Natural killer cell (primary cell): ENCODE data around the gene TXNDC17. TPM values are rescaled to one million over a fixed set of nuclear protein-coding genes. Genes with fewer than 3 reads are reported as not detected.

ENCODE experiments used
- ATAC-seq, 3 donors: fragments of 150-1000 bp in 2 of 3; fragments of 200-7000 bp in 1 of 3; cut with Tn5 transposase; 1 replicate in 1 of 3; 2 replicates in 2 of 3; pipeline ENCODE4 v1.10.0; 2021; ENCODE audit warnings: mild to moderate bottlenecking in 2 of 3, moderate library complexity in 2 of 3
- DNase-seq, 2 donors: peaks; one replicate each; pipeline versions ENCODE4 v3.0.0 to v3.0.0-alpha.2; 2013 to 2021; ENCODE audit warnings: mixed read lengths in 1 of 2
- H3K27ac ChIP-seq: one replicate; pipeline ENCODE4 v1.5.1; 2013; ENCODE audit warnings: mild to moderate bottlenecking, low read length
- H3K27me3 ChIP-seq: one replicate; pipeline ENCODE4 v1.6.1; 2013; ENCODE audit warnings: low read length; ENCODE audit not compliant: control insufficient read depth, insufficient read depth
- H3K36me3 ChIP-seq: one replicate; pipeline ENCODE4 v1.6.1; 2013; ENCODE audit warnings: low read length; ENCODE audit not compliant: control insufficient read depth, insufficient read depth
- H3K4me1 ChIP-seq: one replicate; pipeline ENCODE4 v1.6.1; 2013; ENCODE audit warnings: low read length; ENCODE audit not compliant: control insufficient read depth, insufficient read depth
- H3K4me3 ChIP-seq: one replicate; pipeline ENCODE4 v1.5.1; 2013; ENCODE audit warnings: low read length
- H3K9me3 ChIP-seq: one replicate; pipeline ENCODE4 v1.6.1; 2013; ENCODE audit warnings: low read length; ENCODE audit not compliant: control insufficient read depth, insufficient read depth
- H3K27ac Mint-ChIP-seq, 2 donors: one replicate each; pipeline ENCODE4 v1.8.0; 2022; ENCODE audit warnings: mild to moderate bottlenecking in 2 of 2, mixed read lengths in 2 of 2, moderate library complexity in 1 of 2
- H3K27me3 Mint-ChIP-seq, 2 donors: one replicate each; pipeline ENCODE4 v1.8.0; 2022; ENCODE audit warnings: low read depth in 2 of 2, mixed read lengths in 2 of 2
- H3K36me3 Mint-ChIP-seq: one replicate; pipeline ENCODE4 v1.8.0; 2022; ENCODE audit warnings: mixed read lengths
- H3K4me1 Mint-ChIP-seq, 2 donors: one replicate each; pipeline ENCODE4 v1.8.0; 2022; ENCODE audit warnings: mixed read lengths in 2 of 2
- H3K4me3 Mint-ChIP-seq: one replicate; pipeline ENCODE4 v1.8.0; 2022; ENCODE audit warnings: mild to moderate bottlenecking, moderate library complexity, mixed read lengths
- H3K9me3 Mint-ChIP-seq, 2 donors: one replicate each; pipeline ENCODE4 v1.8.0; 2022; ENCODE audit warnings: mixed read lengths in 2 of 2
- WGBS: methylation state at CpG from one replicate; pipeline ENCODE4 v1.1.7; 2013; ENCODE audit warnings: missing lambda C conversion rate; ENCODE audit not compliant: insufficient coverage; 5-methylcytosine and 5-hydroxymethylcytosine counted together
- intact Hi-C: fragments of 100-400 bp; cut with micrococcal nuclease; formaldehyde crosslinking; loops from one replicate; pipeline ENCODE4 v1.14.2; 2022
- total RNA-seq, 4 donors: library from RNA; stranded (reverse); fragments of 120-200 nt in 1 of 4; gene quantifications; one replicate each; pipeline versions ENCODE4 v1.2.3 to v1.2.4, GENCODE V29; 2013 to 2022
- TF ChIP-seq, protein P1 (sequence below): fragments of 200-600 bp; IDR thresholded peaks from one replicate; pipeline ENCODE4 v1.8.0; 2022; ENCODE audit warnings: antibody characterized with exemption

Gene TXNDC17
- total RNA-seq, 3 donors from 2014 or later (not counting 1 experiment from before 2014, with no cell fraction given) = 15.2 to 15.7 (median 15.4) TPM

DNA sequence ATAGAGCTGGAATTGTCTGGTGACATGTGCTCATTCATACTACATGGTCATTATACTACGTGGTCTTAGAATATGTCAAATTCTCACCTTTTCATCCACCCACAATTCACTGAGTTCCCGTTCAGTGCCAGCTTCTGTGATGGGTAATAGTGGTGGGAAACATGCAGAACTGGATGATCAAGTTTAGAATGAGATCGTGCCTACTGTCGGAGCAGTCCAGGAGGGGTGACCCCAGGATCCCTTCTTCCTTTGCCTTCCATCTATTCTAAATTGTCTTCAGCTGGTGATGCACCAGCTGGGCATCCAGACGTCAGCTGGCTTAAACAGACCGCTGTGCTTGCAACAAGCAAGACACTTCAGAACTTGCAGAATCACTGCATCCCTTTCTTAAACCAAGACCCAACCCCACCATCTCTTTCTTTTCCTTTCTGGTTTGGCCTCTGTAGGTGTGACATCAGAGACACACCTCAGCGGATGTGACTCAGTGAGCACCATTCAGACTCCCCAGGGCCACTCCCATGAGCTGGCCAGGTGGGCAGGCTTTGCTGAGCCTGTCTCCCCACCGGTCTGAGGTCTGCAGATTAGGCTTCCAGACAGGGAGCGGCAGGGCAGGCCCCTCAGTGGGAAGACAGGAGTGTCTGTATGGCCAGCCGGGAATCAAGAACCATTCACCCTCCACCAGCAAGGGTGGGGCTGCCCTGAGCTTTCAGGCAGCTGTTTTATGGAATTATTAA, 28.8 kb downstream of the TXNDC17 start:
- 92% methylated on average over 7 of the region's 10 CpGs for WGBS
- Histone ChIP-seq H3K9me3 (no peaks in the 10 kb centered on the region), H3K4me3 (no peak overlapping the region), H3K27ac (no peak overlapping the region), H3K36me3 (no peaks in the 10 kb centered on the region), H3K27me3 (no peaks in the 10 kb centered on the region), H3K4me1 (peaks cover 3% of the 10 kb centered on the region)
- no peak for DNase-seq
- H3K36me3 Mint-ChIP-seq = no peaks in the 10 kb centered on the region
- H3K27me3 Mint-ChIP-seq = peaks cover 19 to 21% of the 10 kb centered on the region in 2 donors
- H3K4me3 Mint-ChIP-seq = no peak overlapping the region
- no peak for ATAC-seq
- TF ChIP-seq, protein P1, sequence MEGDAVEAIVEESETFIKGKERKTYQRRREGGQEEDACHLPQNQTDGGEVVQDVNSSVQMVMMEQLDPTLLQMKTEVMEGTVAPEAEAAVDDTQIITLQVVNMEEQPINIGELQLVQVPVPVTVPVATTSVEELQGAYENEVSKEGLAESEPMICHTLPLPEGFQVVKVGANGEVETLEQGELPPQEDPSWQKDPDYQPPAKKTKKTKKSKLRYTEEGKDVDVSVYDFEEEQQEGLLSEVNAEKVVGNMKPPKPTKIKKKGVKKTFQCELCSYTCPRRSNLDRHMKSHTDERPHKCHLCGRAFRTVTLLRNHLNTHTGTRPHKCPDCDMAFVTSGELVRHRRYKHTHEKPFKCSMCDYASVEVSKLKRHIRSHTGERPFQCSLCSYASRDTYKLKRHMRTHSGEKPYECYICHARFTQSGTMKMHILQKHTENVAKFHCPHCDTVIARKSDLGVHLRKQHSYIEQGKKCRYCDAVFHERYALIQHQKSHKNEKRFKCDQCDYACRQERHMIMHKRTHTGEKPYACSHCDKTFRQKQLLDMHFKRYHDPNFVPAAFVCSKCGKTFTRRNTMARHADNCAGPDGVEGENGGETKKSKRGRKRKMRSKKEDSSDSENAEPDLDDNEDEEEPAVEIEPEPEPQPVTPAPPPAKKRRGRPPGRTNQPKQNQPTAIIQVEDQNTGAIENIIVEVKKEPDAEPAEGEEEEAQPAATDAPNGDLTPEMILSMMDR = no peak
- H3K27ac Mint-ChIP-seq = no peak overlapping the region
- no peaks in the 10 kb centered on the region for H3K4me1 Mint-ChIP-seq
- intact Hi-C loops = no loop called here
- no peaks in the 10 kb centered on the region for H3K9me3 Mint-ChIP-seq

DNA sequence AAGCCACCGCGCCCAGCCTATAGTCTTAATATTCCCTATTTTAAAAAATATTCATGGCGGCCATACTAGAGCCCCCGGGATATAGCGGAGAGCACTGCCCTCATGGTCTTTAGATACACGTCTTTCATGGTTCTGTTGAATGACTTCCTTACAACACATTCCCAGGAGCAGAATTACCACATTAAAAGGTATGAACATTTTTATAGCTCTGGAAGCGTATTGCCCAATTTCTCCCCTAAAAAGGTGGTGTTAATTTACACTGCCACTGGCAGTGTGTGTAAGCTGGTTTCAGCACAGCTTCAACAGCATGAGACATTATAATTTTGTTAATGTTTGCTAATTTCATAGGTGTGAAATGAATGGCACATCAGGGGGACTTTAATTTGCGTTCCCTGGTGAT, 29.7 kb downstream of the TXNDC17 start:
- Mint-ChIP-seq H3K9me3 (no peaks in the 10 kb centered on the region), H3K27me3 (peaks cover 17 to 22% of the 10 kb centered on the region in 2 donors), H3K27ac (no peak overlapping the region), H3K4me3 (no peak overlapping the region), H3K36me3 (no peaks in the 10 kb centered on the region), H3K4me1 (no peaks in the 10 kb centered on the region)
- 91% methylated on average over 8 of the region's 8 CpGs for WGBS
- no peaks in the 10 kb centered on the region for H3K9me3 ChIP-seq
- H3K4me1 ChIP-seq = peaks cover 3% of the 10 kb centered on the region
- no peaks in the 10 kb centered on the region for H3K27me3 ChIP-seq
- no peak overlapping the region for H3K27ac ChIP-seq
- no peaks in the 10 kb centered on the region for H3K36me3 ChIP-seq
- ATAC-seq (no peak), DNase-seq (no peak)
- no peak overlapping the region for H3K4me3 ChIP-seq
- intact Hi-C loops = no loop called here
- TF ChIP-seq, protein P1 = no peak

DNA sequence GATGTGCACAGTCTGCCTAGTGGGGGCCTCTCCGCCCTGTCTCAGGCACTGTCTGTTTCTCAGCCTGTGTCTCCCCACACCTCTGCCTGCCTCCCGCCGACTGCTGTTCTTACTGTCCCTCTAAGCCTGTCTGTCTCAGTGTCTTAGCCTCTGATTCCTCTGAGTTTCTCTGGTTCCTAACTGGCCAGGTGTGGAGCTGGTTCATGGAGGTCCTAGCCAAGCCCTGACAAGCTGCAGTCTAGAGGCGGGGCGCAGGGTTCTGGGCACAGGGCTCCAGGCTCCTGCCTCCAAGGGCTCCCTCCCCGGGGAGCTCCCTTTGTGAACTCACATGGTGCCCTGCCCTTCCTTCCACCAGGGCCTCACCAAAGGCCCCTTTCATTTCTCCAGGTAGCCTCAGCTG, 30.1 kb downstream of the TXNDC17 start:
- 95% methylated on average over 6 of the region's 6 CpGs for WGBS
- Histone ChIP-seq H3K9me3 (no peaks in the 10 kb centered on the region), H3K36me3 (no peaks in the 10 kb centered on the region), H3K27ac (no peak overlapping the region), H3K4me3 (no peak overlapping the region), H3K27me3 (no peaks in the 10 kb centered on the region), H3K4me1 (peaks cover 2% of the 10 kb centered on the region)
- intact Hi-C loops = no loop called here
- ATAC-seq (no peak), DNase-seq (no peak)
- Mint-ChIP-seq H3K9me3 (no peaks in the 10 kb centered on the region), H3K27ac (no peak overlapping the region), H3K27me3 (peaks cover 21 to 25% of the 10 kb centered on the region in 2 donors), H3K4me1 (no peaks in the 10 kb centered on the region), H3K36me3 (no peaks in the 10 kb centered on the region), H3K4me3 (no peak overlapping the region)
- TF ChIP-seq, protein P1 = no peak

DNA sequence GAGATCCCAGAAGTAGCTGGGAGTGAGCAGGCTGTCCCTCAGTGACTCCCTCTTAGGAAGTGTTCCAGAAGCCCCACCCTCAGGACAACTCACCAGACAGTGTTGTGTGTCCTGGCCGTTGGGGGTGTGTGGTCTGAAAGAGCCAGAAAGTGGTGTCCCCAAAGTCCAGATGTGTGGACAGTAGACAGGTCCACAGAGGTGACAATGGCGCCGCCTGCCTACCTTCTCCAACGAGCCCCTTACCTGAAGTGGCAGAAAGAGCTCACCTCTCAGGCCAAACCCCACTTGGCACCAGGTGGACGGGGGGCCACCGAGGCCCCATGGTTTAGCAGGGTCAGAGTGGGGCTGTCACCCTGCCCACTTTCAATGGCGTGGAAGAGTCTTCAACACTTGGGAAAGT, 30.6 kb downstream of the TXNDC17 start:
- Histone ChIP-seq H3K27ac (no peak overlapping the region), H3K27me3 (no peaks in the 10 kb centered on the region), H3K9me3 (no peaks in the 10 kb centered on the region), H3K4me3 (no peak overlapping the region), H3K4me1 (no peaks in the 10 kb centered on the region), H3K36me3 (no peaks in the 10 kb centered on the region)
- ATAC-seq (no peak), DNase-seq (no peak)
- Mint-ChIP-seq H3K4me1 (no peaks in the 10 kb centered on the region), H3K27ac (no peak overlapping the region), H3K27me3 (peaks cover 22 to 27% of the 10 kb centered on the region in 2 donors), H3K36me3 (no peaks in the 10 kb centered on the region), H3K9me3 (no peaks in the 10 kb centered on the region), H3K4me3 (no peak overlapping the region)
- WGBS = 90% methylated on average over 7 of the region's 7 CpGs
- TF ChIP-seq, protein P1 = no peak
- intact Hi-C loops = no loop called here
